Measurements from ENCODE around the gene PPP2R2B.

PPP2R2B gene

DNA sequence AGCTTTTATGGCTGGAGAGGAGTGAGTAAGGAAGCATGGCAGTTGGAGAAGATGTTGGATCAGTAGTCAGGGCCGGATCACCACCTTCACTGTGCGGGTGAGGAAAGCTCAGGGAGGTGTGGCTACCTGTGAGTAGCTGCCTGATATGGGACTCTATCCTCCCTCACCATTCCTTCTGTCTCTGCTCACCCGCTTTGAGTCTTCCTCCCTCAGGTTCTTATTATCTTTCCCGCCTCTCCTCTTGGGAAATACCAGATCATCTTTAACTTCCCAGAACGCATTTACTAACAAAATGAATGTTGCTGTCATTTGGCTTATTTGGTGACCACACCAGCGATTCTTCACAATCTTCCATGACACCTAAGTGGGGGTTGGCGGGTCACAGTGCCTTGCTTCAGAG lies 221.9 kb downstream of the PPP2R2B start:
- DNase-seq (ENCODE audit: low read depth in 2 of 2), result no peak

DNA sequence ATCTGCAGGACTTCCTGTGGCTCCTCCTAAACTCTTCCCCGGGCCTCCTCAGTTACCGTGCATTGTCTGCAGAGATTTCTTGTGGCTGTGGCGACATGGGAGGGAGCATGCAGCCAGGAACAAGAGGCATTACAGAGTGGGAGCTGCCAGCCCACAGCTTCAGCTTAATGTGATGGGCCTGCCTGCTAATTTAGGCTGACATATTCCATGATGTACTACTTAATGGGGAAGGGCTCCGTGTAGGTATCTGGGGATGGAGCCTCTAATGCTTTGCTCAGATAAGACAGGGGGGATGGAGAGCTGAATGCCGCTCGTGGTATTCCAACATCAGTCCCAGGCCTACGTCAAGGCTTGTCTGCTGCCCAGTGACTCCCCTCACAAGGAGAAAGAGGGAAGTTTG lies 225.0 kb downstream of the PPP2R2B start:
- DNase-seq (ENCODE audit: low read depth in 2 of 2), result no peak

DNA sequence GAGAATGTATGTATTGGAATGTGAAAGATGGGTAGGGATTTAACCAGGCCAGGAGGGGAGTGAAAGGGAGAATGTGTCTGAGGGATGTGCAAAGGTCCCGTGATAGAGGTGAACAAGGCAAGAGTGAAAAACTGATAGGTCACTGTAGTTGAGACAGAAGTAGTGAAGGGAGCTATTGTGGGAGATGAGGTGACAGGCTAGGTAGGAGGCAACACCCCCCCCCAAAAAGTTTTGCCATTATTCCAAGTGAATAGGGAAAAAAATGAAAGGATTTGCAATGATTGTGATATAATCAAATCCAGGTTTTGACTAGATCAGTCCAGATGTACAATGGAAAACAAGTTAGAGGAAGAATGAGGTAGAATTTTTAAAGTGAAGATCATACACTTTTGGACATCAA lies 226.0 kb downstream of the PPP2R2B start:
- no peak for DNase-seq (ENCODE audit: low read depth in 2 of 2)

DNA sequence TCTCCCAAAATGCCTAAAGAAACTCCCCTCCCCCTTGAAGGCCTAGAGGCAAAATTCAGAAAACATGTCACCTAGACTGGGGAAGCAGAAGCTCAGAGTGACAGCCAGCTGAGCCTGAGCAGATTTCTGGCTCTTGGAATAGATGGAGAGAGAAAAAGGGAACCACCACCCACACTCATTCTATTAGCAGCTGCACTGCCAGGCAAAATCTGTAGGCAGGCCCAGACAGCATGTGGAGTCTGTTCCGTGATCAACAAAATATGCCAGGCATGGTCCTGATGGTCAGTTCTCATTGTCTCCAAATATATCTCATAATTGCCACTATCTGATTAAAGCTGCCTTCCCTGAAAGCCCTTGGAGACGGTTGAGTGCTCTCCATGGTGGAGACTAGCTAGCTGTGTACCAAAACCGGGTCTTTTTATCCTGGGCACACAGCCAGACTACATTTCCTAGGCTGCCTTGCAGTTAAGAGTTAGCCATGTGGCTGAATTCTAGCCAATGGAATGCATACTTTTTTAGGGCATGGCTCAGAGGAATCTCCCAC lies 230.8 kb downstream of the PPP2R2B start:
- no peak for DNase-seq (ENCODE audit: low read depth in 2 of 2)

DNA sequence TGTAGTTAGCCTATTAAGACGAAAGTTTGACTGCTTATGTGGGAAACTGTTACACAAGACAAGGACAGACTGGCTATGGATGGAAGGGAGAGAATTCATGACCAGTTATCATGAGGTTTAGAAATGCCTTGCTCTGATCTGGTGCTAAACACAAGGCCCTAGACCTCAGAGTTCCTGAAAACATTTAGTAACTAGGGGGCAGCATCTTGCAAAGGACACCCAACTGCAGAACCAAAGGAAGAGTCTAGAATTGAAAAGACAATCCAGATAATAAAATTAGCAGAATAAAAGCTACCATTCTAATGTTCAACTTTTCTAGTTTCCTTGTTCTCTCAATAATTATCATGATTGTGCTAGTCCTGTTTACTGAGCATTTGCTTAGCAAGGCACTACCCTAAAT lies 232.1 kb downstream of the PPP2R2B start:
- no peak for DNase-seq (ENCODE audit: low read depth in 2 of 2)

DNA sequence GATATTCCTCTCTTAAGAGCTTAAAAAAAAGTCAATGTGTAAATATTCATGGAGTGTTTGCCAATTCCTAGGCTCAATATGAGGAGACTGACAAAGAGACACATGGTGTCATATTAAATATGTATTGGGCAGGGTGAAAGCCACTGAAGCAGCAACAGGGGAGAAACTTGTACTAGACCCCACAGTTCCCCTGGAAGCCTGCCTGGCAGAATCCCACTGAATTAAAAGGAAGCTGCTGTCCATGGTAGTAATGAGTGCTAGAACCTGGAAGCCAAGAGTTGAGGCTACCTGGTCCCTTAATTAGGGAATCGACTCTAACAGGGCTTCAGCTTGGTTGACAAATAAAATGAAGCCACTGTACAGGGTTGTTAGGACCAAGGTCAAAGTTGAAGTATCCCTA lies 233.2 kb downstream of the PPP2R2B start:
- no peak for DNase-seq (ENCODE audit: low read depth in 2 of 2)

DNA sequence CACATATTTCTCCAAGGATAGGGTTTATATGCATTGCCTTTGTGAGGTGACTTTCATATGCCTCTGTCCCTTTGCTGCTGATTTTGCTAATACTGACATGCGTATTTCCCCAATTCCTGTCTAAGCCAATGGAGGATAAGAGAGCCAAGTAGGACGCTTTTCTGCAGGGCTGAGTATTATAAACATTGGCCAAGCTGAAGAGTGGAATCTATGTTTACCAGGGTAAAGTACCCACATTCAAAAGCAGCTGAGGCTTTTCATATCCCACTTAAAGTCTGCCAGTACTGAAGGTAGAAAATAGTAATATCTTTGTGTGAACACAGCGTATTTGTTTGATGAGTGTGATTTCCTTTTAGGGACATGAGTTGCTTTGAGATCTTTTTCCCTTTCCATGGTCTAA lies 233.7 kb downstream of the PPP2R2B start:
- no peak for DNase-seq (ENCODE audit: low read depth in 2 of 2)

DNA sequence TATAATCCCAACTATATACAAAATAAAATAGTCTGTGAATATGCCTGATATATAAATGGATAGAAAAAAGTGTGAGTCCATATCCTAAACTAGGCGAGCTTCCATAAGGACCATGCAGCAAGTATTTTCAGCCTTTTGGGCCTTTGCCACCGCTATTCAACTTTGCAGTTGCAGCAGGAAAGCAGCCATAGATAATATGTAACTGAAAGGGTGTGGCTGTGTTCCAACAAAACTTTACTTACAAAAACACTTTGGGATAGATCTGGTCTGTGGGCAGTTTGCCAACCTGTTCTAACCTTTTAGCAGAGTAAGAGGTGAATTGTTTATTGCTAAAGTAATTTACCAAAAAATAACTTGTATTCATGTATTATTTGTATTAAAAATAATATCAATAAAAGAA lies 234.8 kb downstream of the PPP2R2B start:
- no peak for DNase-seq (ENCODE audit: low read depth in 2 of 2)

DNA sequence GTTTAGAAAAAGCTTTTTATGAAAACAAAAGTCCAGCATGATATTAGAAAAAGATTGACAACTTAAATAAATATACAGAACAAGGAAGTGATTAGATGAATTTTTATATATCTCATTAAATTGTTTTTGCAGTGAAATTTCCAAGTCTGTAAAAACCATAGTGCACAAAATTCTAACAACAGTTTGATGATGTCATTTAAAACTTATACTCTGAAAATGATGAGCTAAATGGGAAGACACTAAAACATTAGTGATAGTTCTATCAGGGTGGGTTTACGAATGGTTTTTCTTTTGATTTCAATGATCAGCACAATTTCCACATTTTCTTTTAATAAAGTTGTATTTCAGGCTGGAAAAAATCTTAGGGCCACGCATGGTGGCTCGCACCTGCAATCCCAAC lies 236.1 kb downstream of the PPP2R2B start:
- DNase-seq (ENCODE audit: low read depth in 2 of 2), result no peak

DNA sequence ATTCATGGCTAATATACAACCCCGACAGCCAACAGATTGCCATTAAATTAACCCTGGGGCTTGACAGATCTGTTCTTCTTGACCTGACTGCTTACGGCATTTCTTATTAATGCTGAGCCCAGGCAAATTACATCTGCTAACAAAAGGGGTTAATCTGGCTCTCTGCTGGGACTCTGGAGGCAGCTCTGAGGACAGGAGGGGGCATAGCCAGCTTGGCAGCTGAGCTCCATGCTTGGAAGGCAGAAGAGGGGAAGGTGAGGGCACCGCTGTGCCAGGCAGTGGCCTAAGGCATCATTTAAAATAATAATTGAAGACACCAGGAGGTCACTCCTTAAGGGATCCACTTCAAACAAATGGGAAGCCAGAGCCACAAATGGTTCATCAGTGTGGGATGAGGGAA lies 236.6 kb downstream of the PPP2R2B start:
- no peak for DNase-seq (ENCODE audit: low read depth in 2 of 2)

DNA sequence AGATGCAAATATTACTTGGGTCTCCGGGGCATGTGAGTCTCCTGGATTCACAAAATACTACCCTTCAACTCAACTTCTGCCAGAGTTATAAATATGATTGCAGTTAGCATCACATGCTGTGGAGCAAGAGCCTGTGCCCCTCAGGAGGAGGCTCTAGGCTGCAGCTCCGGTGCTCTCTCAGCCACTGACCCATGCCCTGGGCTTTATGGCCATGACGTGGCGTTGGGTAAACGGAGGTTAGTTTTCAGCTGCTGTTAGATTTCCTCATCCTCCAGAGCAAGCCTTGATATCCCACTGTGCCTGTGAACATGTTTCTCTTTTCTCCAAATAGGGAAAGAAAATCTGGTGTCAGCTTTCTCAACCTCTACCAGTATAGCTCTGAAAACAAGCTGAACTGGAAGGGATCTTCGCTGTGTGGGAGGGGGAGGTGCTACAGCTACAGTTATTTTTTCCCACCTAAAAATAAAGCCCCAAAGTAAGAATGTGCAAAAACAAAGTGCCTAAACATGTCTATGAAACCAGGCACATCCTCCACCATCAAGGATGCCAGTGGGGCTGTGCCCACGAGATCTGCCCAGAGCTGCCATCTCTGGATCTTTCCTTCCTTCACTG lies 238.2 kb downstream of the PPP2R2B start:
- no peak for DNase-seq (ENCODE audit: low read depth in 2 of 2)

DNA sequence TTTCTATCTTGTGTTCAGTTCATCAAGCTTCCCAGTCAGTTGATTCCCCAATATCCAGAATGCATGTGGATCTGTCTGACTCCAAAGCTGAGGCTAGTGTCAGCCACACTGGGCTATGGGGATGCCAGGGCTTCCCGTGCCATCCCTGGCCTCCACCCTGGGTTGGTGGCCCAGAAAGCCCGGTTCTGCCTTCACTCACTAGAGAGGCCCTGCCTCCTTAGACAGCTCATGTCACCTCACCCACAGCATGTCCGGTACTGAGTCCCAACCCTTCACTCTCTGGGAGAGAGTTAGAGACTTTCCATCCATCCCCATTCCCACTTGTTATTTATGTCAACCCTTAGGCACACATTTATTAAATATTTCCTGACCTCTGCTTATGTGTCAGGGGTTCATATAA lies 243.1 kb downstream of the PPP2R2B start:
- DNase-seq (ENCODE audit: low read depth in 2 of 2), result no peak

DNA sequence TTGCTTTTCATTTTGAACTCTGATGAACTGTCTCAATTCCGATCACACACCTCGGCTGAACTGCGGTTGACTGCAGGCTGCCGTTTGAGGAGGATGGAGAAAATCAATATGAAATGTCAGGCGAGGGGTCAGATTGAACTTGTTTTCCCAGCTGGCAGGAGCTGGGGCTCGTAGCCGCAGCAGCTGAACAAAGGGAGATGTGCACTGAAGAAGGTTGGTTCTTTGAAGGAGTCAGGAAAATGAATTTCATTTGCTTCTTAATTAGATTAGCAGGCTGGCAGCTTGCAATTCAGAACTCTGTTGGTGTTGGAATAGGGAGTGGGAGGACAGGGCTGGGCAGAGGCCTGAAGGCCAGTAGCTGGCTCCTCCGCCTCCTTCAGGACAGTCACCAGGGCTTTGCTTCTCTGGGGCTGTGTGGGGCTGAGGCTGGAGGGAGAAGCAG lies 245.2 kb downstream of the PPP2R2B start:
- no peak for DNase-seq (ENCODE audit: low read depth in 2 of 2)

DNA sequence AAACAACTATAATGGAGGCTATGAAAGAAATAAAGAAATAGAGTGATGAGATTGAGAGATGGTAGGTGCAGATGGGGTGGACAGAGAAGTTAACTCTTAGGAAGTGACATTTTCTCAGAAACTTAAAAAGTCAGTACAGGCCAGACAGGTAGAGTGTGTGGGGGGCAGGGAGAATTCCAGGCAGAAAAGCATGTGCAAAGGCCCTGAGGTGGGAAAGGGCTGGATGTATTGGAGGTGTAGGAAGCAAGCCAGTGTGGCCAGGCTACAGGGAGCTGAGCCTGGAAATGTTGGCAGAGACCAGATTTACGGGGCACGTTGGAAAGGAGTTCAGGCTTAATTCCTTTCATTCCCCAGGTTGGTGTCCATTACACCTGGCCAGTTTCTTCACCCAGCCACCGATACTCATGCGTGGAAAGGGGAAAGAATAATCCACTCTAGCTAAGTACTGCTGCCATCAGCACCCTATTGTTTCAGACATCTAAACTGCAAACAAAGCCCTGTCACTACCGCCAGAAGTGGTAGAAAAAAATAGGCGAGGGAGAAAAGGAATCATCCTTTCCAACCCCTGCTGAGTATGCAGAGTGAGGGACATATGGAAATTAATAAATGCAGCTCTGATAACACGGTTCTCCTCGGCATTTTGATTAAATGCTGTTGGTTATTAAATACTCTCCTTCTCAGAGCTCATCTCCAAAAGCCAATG lies 245.8 kb downstream of the PPP2R2B start:
- no peak for DNase-seq (ENCODE audit: low read depth in 2 of 2)

DNA sequence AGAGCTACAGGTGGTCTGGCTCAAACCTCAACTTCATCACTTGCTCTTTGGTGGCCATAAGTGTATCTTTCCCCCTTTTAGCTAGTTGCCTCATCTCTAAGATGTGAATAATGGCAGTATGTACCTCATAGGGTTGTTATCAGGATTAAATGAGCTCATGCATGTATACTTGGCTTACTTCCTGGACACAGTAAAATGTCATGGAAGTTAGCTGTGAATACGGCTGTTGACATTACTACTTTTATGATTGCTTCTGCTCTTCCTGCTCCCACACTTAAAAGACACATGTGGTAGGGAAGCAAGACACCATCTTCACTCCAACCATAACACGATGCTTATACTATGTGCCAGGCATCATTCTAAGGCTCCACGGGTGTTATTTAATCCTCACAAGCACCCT lies 248.1 kb downstream of the PPP2R2B start:
- no peak for DNase-seq (ENCODE audit: low read depth in 2 of 2)

DNA sequence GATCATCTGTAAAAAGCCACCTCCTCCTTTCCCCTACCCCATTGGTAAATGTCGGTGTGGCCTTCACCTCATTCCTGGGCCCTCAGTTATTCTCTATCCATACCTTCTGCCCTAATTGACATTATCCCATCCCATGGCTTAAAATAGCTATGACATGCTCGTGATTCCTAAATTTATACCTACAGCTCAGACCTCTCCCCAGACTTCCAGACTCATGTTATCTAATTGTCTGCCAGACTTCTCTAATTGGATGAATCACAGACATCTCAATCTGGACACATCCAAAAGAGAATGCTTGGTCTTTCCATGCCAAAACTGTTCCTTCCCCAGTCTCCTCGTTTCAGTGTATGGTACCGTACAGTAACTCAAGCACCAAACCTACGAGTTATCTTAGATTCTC lies 249.6 kb downstream of the PPP2R2B start:
- DNase-seq (ENCODE audit: low read depth in 2 of 2), result no peak

DNA sequence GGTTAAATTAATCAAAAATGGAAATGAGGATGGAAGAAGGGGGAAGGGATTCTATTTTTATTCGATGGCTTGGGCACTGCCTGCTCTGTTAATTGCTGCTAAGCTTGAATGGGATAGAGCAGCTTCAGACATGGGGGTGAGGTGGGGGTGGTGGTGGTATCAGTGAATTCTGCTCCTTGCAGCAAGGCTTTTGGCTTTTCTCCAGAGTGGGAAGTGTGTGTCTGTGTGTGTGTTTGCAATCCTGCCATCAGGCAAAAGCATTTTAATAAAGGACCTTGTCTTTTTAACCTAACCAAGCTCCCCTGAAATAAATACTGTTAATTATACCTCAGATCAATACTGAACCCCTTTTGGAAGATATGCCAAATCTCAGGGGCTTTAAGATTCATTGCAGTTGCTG lies 251.6 kb downstream of the PPP2R2B start:
- DNase-seq (ENCODE audit: low read depth in 2 of 2), result no peak

DNA sequence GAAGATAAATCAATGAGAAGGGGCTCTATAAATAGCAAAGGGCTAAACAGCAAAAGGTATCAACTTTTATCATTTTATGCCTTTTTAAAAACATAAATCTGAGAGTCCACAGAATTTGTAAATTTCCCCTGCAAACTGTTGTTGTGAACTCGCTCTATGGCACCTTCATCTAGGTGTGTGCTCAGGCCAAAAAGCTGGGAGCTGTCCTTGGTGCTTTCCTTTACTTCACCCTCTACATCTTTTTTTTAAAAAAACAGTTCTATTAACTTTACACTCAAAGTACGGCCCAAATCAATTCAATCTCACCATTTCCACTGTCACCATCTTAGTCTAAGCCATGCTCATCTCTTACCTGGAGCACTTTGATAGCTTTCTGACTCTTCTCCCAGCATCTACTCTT lies 254.4 kb downstream of the PPP2R2B start:
- DNase-seq (ENCODE audit: low read depth in 2 of 2), result no peak

DNA sequence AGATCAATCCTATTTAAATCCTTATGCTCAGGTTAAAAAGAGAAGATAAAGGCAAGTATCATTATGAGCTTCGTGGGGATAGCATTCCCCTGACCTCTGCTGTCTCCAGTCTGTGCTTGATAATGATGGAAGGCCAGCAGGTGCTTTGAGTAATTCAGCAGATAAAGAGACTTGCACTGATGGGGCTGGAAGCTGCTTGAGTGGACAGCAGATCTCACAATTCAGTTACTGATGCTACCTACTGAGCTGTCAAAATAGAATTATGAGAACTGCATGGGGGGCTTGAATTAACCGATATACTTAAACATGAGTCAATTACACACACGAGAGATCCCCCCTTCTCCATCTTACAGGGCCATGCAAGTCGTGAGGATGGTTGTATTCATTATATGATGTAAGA lies 254.9 kb downstream of the PPP2R2B start:
- no peak for DNase-seq (ENCODE audit: low read depth in 2 of 2)

DNA sequence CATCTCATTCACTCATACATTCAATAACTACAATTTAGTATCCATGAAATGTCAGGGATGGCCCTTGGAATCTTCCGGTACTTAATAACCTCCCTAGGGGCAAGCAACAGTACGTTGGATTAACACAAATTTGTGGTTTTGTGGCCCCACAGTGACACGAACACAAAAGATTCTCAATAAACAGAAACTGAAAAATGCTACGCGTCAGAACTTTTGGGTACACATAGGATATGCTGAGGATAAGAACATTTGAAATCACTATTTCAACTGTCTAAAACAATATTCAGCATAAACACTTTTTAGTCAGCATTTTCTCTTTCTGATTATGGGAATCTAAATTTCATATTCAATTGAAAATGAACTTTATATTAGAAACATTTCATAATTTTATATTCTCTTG lies 255.5 kb downstream of the PPP2R2B start:
- DNase-seq (ENCODE audit: low read depth in 2 of 2), result no peak

DNA sequence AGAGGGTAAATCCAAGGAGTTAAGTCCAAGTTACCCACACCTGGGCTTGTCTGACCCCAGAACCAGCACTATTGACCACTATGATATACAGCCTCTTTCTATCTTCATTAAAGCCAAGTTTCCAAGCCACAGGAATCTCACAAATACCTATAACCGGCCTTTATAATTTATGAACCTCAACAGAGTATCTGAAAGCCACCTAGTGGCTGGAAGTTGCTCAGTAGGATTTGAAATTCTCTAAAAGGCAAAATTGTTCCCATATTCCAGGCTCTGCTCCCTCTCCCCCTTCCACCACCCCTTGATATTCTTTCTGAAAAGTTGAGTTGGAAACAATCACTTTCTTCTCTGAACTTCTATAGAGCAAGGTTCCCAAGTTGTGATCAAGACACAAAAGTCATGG lies 256.2 kb downstream of the PPP2R2B start:
- DNase-seq (ENCODE audit: low read depth in 2 of 2), result no peak

DNA sequence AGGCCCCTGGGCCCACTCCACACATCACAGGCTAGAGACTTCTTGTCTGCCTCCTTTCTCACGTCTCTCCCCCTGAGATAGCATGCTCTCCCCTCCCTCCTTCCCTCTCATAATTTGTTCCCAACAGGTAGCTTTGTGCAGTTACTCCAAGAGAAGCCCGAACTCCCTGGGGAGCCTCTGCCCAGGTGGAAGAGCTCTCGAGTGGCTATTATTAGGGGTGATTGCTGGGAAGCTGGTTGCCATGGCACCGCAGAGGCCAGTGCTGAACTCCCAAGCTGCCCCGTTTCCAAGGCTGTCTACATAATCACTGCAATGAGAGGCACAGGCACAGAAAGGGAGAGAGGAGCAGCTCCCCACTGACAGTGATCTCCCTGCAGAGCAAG lies 257.9 kb downstream of the PPP2R2B start:
- DNase-seq (ENCODE audit: low read depth in 2 of 2), result no peak

DNA sequence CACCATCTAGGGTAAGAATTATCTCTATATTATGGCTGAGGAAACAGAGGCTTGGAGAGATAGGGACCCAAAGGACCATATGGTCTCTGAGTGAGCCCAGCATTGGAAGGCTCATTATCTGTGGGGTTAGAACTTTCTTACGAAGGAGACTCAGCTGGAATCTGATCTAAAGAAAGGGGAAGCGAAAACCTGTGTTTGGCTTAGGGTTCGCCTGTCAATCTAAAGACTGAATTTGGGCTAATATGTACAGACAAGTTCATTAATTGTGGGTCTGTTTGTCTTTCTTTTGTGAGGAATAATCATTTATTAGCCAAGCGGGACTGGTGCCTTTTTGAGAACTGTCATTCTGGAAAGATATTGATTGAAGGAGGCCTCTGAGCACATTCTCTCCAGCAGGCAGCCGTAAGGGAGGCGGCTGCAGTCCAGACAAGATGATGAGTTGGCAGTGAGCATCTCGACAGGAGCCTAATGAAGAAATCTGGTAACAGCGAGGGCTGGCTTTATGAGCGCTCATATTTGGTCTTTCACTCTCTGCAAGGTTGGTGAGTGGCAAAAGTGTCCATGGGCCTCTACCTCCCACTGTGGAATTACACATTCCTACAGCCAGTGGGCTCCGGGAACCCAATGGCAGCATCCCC lies 258.4 kb downstream of the PPP2R2B start:
- no peak for DNase-seq (ENCODE audit: low read depth in 2 of 2)

All from stimulated activated CD8-positive, alpha-beta memory T cell treated with anti-CD3 and anti-CD28 coated beads, Interleukin-7, amount 100 ng/mL, for 4 hours (primary cell).